Measurements from ENCODE around the gene SLC35B2.

Gene SLC35B2

GRCh38 chr6:44257025-44257752 is at the start of gene SLC35B2:
Gene SLC35B2 (minus strand): TSS chr6:44257528. CDS start chr6:44257410, 118 bp downstream.
- peak; percentile 85 for TF ChIP-seq CTCF (IDR thresholded peaks at IDR 0.05)

- TF ChIP-seq CTCF (IDR thresholded peaks at IDR 0.05): no peak
Measured at GRCh38 chr6:44306710-44307109, 49.4 kb upstream of the SLC35B2 start.

- no peak for TF ChIP-seq CTCF (IDR thresholded peaks at IDR 0.05)
Measured at GRCh38 chr6:44305200-44305725, 47.9 kb upstream of the SLC35B2 start.

- peak; percentile 69 for TF ChIP-seq CTCF (IDR thresholded peaks at IDR 0.05)
Measured at GRCh38 chr6:44304282-44305199, 47.2 kb upstream of the SLC35B2 start.

- no peak for TF ChIP-seq CTCF (IDR thresholded peaks at IDR 0.05)
Measured at GRCh38 chr6:44303842-44304241, 46.5 kb upstream of the SLC35B2 start.

- no peak for TF ChIP-seq CTCF (IDR thresholded peaks at IDR 0.05)
Measured at GRCh38 chr6:44302856-44303255, 45.5 kb upstream of the SLC35B2 start.

- no peak for TF ChIP-seq CTCF (IDR thresholded peaks at IDR 0.05)
Measured at GRCh38 chr6:44301782-44302564, 44.6 kb upstream of the SLC35B2 start.
